HG03354 (cell line): Measurements from ENCODE around the gene SLC39A13.

Experiments used
- ATAC-seq: cut with Tn5 transposase; IDR thresholded peaks from one replicate; pipeline ENCODE4 v1.9.1; 2021; ENCODE audit warnings: mild to moderate bottlenecking; ENCODE audit not compliant: unreplicated experiment, poor library complexity, severe bottlenecking

SLC39A13 gene

DNA sequence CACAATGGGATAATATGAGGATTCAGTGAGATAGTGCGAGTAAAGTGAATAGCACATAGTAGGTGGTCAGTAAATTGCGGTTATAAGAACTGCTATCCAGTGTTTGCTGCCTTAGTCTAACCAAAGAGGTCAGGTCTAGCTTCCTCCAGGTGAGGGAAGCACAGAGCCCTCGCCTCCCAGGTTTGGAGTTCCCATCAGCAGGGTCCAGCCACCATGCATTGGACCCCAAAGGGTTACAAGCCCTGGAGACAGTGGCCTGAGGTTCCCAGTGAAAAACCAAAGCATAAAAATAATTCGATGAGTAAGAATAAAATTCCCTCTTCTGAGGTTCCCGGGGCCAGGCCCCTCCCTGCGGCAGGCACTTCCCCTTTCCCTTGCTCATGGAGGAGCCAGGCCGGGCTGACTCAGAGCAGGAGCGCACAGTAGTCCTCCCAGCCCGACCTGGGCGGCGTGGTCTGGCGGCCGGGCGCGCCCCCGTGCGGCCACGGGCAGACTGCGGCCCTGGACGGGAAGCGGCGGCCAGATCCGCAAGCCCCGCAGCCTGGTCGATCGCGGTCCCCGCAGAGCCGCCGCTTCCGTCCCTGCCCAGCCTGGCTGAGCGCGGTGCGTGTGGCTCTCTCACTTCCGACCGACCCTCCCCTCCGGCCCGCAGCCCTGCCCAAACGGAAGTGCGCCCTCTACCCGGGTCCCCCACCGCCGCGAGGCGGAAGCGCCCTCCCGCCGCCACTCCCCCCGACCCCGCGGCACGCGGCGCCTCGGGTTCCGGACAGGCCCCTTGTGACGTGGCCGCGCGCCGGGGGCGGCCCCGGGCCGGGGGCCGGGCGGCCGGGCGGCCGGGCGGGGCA is at the start of gene SLC39A13:
TSS of gene SLC39A13 (plus strand) at position 845 of the 845 bp plus-strand sequence. CDS start 1,505 bp downstream, outside the sequence.
- peak; percentile 88 for ATAC-seq

DNA sequence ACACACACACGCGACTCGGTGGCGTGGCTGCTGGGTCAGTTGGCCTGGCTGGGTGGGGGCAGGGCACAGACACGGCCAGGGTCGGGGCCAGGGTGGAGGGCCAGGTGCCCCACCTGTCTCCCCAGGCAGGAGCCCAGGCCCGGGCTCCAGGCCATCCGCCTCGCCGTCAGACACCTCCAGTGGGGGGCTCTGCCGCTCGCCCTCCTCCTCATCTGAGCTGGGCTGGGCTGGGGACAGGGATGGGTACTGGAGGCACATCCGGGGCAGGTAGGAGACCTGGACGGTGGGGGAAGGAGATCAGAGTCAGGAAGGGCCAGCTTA is 49.7 kb upstream of the SLC39A13 start:
- no peak for ATAC-seq

- ATAC-seq: no peak
Measured at GRCh38 chr11:47359162-47359561, 49.2 kb upstream of the SLC39A13 start.

DNA sequence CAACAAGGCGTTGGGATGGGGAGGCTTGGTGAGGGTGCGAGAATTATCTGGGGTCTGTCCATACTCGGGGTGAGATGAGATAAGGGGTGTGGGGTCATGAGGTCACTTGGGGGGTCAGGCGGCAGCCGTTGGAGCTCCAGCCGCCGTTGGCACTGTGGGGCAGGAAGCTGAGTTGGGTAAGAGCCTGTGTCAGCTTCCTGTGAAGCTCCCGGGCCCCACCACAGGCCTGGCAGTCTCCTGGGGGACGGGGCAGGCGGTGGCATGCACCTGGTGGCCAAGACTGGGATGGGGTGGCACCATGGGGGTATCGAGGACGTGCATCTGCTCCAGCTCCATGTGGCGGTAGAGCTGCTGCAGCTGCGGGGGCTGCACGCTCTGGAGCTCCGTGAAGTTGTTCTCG is 48.8 kb upstream of the SLC39A13 start:
- ATAC-seq: no peak

GRCh38 chr11:47360341-47360740 is 48.0 kb upstream of the SLC39A13 start:
- no peak for ATAC-seq

- ATAC-seq: no peak
Measured at GRCh38 chr11:47361419-47361818, 47.0 kb upstream of the SLC39A13 start.

DNA sequence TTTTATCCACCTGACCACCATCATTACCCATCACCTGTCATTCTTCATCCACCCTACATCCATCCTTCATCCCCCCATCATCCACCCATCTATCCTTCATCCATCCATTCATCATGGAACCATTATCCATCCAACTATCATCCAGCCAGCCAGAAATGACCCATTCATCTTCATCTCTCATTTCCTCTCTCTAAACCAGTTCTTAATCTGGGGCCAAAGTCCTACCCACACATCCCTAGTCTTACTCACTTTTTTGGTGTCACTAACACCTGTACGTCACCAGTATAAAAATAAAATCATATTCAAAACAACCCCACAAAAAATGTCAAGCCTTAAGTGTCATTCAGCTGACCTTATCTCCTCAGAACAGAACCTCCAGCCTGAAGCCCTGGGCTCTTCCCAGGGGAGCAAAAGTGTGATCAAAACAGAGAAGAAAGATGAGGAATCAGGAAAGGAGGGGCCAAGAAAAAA is 42.3 kb upstream of the SLC39A13 start:
- no peak for ATAC-seq

DNA sequence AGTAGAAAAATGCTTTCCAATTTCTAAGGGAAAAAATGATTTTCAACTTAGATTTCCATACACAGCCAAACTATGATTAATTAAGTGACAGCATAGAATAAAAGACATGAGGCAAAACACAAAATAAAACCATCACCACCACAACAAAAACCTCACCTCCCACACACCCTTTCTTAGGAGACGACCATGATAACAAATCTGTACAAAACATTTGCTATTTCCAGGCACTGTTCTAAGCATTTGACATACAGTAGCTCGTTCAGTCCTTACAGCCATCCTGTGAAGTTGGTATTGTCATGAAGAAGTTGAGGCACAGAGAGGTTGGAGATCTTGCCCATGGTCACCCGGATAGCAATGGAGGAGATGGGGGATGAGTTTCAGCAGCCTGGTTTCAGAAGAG is 38.7 kb upstream of the SLC39A13 start:
- no peak for ATAC-seq

DNA sequence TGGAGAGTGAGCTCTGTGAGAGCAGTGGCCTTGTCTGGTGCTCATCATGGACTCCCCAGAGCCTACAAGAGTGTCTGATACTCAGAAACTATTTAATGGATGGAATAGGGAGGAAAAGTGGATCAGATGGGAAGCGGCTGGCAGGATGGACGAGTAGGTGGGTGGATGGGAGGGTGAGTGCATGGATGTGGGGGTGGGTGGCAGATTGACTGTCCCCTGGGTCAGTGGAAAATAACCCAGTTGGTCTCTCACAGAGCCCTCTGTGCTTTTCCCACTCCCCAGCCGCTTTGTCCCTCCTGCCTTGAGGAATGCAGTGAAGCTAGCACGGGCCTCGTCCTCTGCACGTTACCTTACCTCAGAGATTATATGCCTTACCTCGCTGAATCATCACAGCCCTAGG is 36.0 kb upstream of the SLC39A13 start:
- no peak for ATAC-seq

GRCh38 chr11:47373876-47374719 is 34.3 kb upstream of the SLC39A13 start:
- ATAC-seq: peak; percentile 40

DNA sequence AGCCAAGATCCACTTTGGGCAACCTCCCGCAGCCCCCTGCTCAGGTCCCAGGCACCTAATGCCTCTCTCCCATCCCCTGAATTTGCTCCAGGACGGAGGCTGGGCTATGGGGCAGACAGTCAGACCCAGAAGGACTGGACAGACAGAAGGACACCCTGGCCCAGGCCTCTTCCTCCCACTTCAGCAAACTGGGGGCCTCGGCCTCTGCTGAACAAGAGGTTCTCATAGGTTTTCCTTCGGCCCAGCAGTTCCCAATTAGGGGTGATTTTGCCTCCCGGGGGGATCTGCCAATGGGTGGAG is 33.7 kb upstream of the SLC39A13 start:
- no peak for ATAC-seq

GRCh38 chr11:47375020-47375419 is 33.4 kb upstream of the SLC39A13 start:
- no peak for ATAC-seq

GRCh38 chr11:47375546-47376085 is 32.8 kb upstream of the SLC39A13 start:
- no peak for ATAC-seq

DNA sequence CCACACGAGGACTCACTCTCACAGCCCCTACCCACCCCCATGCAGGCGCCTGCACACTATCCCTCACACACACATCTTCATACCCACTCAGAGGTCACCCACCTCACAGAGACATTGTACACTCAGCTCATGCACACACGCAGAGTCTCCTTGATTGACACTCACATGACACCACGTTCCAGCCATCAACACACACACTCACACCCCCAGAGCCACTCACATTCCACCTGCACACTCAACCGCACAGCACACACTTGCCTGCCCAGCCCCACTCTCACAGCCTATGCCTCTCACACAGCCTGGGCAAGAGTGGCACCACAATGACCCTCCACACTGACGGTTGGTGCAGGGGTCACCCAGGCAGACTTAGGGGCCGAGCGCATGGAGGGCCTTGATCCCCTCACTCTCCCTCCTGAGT is 32.3 kb upstream of the SLC39A13 start:
- no peak for ATAC-seq

DNA sequence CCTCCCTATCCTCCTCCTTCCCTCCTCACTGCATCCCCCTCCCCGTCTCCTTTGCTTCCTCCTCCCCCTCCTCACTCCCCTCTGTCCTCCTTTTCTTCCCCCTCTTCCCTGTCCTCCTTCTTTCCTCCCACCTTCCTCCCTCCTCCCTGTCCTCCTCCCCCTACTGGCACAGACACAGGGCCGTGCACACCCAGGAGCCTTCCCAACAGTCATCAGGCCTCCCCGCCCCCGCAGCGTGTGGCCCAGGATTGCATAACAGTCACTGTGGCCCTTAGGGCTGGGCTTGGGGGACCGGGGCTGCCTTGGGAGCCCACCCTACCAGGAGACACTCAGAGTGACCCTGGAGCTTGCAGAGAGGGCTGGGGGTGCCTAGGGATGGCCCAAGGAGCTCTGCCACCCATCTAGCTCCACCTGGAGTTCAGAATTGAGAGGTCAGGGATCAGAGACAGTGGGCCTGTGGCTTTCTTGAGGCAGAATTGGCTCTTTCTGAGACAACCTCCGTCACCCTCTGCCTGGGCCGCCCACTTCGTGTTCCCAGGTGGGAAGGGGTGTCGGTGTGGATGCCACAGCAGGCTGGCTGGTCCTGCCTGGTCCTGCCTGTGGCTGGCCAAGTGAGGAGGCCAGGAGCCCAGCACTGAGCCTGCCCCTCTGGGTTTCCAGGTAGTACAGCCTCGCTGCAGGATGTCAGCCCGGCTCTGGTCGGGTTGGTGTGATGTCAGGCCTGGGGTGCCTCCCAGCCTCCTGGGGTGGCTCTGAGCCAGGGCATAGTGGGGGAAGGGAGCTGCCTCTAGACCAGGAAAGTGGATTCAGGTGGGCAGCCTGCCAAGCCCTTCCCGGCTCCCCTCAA is 31.6 kb upstream of the SLC39A13 start:
- ATAC-seq: peak; percentile 43

GRCh38 chr11:47377571-47378009 is 30.8 kb upstream of the SLC39A13 start:
- ATAC-seq: peak; percentile 18

DNA sequence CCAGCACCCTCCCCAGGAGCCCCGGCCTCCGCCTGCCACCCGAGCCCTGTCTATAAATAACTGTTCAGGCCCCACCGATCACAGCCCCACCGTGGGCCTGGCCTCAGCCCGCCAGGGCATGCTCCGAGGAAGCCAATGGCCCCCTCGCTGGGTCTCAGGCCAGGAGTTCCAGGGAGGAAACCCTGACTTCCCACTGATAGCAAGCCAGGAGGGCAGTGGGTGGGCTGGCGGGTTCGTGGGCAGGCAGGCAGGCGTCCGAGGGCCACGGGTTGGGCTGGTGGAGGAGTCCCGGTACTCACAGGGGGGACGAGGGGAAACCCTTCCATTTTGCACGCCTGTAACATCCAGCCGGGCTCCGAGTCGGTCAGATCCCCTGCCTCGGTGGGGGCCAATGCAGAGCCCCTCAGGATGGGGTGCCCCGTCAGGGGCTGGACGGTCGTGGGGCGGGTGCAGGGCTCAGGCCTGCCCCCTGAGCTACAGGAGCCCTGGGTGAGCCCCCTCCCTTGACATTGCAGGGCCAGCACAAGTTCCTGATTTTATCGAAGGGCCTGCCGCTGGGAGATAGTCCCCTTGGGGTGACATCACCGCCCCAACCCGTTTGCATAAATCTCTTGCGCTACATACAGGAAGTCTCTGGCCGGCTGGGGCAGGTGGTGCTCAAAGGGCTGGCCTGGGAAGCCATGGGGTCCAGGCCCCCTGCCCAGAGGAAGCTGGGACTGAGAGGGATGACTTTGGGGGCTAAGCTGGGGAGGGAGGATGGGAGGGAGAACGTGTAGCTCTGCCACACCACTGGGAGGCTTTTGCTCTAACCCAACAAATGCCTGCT is 30.2 kb upstream of the SLC39A13 start, which contains the start of gene SPI1:
TSS of gene SPI1 (minus strand) at position 538 of the 826 bp plus-strand sequence. CDS start at position 344, 194 bp downstream.
- ATAC-seq: peak; percentile 87

GRCh38 chr11:47378836-47379170 is 29.6 kb upstream of the SLC39A13 start:
- peak; percentile 13 for ATAC-seq

DNA sequence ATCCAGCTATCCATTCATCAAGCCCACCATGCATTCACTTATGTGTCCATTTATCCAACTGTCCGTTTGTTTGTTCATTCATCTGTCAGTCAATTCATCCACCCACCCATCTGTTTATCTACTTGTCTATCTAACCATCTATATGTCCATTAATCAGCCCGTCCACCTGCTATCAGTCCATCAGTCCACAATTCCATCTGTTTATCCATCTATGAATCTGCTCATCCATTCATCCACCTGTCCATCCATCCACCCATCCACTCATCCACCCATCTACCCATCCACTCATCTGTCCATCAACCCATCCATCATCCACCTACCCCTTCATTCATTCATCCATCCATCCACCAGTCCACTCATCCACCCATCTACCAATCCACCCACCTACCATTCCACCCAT is 29.1 kb upstream of the SLC39A13 start:
- ATAC-seq: no peak
